CD4-positive, alpha-beta T cell treated with Interleukin-6 at 100 ng/mL for 8 hours (primary cell): ENCODE results near the gene THOC6.

Source experiments
- DNase-seq: peaks from one replicate; pipeline ENCODE4 v3.0.0-alpha.2; 2020; ENCODE audit warnings: mixed read lengths, low spot score

Gene THOC6

GRCh38 chr16:3015865-3016521 lies 7.8 kb upstream of the THOC6 start:
- no peak for DNase-seq

GRCh38 chr16:3017344-3017743 lies 6.5 kb upstream of the THOC6 start:
- DNase-seq, result no peak

DNA sequence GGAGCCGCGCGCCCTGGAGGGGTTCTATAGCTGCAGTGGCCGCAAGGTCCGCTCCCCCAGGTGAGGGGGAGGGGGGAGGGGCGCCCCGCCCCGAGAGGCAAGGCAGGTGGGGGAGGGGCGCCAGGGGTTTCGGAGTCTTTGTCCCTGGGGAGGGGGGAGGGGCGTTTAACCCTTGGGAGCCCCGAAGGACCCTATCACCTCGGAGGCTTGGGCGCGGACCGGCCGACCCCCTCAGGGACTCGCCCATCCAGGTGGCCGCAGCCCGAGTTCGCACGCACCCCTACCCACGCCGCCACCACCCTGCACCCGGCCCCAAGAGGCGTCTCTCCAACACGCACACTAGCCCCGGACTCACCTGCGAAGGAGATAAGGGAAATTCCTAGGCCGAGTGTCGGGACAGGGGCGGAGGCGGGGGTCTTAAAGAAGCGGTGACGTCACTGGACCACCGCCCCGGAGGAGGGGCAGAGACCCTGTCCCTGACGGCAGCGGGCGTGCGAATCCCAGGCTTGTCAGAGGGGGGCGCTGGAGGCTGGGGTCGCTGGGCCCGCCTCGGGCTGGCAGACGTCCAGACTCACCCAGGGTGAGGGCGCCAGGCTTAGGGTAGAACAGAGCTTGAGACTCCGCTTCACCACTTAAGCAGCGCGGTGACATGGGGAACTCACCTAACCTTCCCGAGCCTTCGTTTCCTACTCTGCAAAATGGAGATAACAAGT lies 5.9 kb upstream of the THOC6 start, which contains the start of gene CLDN6:
TSS of gene CLDN6 (minus strand) at position 390 of the 713 bp plus-strand sequence. CDS start 2,162 bp downstream, outside the sequence.
- DNase-seq, result no peak

GRCh38 chr16:3019594-3020246 lies 4.1 kb upstream of the THOC6 start:
- no peak for DNase-seq

- DNase-seq, result peak; percentile 66
These were observed 3.6 kb upstream of the THOC6 start, which contains the start of gene TNFRSF12A for GRCh38 chr16:3020247-3020603. TSS of gene TNFRSF12A (plus strand) at chr16:3020368. CDS start at chr16:3020398, 30 bp downstream.

GRCh38 chr16:3020604-3021448 lies 3.0 kb upstream of the THOC6 start:
- DNase-seq, result peak; percentile 59

- peak; percentile 59 for DNase-seq
These were observed 2.2 kb upstream of the THOC6 start for GRCh38 chr16:3021449-3022207.

GRCh38 chr16:3022208-3022683 lies 1.6 kb upstream of the THOC6 start:
- peak; percentile 74 for DNase-seq

DNA sequence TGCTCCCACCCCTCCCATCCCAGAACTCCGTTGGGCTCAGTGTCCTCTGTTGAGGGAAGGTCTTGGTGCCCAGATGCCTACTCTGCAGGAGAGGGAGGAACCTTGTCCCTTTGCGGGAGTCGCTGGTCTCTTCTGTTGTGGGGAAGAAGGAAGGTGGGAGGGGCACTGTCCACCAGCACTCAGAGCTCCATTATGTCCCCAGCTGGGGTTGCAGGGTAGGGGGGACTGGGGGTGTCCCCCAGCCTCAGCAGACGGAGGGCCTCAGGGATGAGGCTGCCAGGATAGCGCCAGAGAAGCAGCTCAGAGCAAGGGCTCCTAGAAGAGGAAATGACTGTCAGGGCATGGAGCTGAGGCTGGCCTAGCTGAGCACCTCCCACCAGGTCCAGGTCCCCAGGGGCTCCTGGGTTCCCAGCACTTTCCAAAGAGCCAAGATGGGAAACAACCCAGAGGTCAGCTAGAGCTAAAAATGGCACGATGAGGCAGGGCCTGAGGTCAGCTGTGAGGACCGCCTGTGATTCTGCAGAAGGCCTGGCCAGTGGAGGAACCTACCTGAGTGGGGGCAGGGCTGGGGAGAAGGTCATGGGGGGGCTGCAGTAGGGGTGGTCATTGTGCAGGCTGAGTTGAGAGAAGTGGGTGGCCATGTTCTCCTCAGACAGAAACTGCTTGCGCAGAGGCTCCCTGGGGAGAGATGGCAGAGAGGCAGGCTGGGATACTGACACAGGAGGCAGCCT lies 986 bp upstream of the THOC6 start:
- DNase-seq, result no peak

DNA sequence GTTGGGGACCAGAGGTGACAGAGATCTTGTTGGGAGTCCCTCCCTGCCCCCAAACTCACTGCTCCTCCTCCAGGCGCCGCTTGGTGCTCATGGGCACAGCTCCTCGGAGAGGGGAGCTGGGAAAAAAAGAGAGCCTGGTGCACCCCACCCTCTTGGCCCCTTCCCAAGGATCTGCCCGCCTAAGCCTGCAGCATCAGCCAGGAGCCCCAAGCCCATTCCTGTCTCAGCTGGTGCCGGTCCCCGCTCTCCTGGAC lies 493 bp upstream of the THOC6 start:
- DNase-seq, result no peak

DNA sequence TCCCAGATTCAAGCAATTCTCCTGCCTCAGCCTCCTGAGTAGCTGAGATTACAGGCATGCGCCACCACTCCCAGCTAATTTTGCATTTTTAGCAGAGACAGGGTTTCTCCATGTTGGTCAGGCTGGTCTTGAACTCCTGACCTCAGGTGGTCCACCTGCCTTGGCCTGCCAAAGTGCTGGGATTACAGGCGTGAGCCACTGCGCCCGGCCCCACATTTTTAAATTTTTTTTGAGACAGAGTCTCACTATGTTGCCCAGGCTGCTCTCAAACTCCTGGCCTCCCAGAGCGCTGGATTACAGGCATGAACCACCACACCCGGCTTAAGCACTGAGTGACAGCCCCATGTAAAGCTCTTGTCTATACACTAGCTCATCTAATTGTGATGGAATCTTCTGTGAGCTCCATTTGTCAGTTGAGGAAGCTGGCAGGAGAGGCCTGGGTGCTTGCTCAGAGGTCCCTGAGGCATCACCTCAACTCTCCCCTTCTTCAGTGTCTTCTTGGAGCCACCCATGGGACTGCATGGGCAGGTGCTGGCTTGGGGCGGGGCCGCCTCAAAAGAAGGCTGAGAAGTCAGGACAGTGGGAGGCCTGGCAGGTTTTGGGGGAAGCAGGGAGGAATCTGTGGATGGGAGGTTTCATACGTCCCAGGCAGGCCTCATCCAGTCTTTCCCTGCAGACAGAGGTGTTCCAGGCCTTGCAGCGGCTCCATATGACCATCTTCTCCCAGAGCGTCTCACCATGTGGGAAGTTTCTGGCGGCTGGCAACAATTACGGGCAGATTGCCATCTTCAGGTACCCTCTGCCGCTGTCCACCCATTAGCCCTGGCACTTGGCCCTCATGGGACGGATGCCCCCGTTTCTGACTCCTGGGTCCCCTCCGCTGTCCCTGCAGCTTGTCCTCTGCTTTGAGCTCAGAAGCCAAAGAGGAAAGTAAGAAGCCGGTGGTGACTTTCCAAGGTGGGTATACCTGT lies 1.5 kb downstream of the THOC6 start:
- no peak for DNase-seq

- DNase-seq, result no peak
These were observed 2.2 kb downstream of the THOC6 start for GRCh38 chr16:3026003-3026378.

GRCh38 chr16:3026609-3027488 lies 3.0 kb downstream of the THOC6 start:
- no peak for DNase-seq

DNA sequence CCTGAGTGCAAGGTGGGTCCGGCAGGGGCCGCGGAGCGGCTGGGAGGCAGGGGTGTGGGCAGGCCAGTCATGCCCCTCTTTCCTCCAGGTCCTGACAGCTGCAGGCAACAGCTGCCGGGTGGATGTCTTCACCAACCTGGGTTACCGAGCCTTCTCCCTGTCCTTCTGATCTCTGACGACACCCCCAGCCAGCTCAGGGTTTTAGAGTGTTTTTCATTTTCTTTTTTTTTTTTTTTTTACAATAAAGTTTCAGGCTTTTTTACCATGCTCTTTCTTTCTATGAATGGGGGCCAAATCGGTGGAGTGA lies 3.6 kb downstream of the THOC6 start:
- DNase-seq, result no peak

GRCh38 chr16:3027983-3028715 lies 4.3 kb downstream of the THOC6 start:
- peak; percentile 87 for DNase-seq

DNA sequence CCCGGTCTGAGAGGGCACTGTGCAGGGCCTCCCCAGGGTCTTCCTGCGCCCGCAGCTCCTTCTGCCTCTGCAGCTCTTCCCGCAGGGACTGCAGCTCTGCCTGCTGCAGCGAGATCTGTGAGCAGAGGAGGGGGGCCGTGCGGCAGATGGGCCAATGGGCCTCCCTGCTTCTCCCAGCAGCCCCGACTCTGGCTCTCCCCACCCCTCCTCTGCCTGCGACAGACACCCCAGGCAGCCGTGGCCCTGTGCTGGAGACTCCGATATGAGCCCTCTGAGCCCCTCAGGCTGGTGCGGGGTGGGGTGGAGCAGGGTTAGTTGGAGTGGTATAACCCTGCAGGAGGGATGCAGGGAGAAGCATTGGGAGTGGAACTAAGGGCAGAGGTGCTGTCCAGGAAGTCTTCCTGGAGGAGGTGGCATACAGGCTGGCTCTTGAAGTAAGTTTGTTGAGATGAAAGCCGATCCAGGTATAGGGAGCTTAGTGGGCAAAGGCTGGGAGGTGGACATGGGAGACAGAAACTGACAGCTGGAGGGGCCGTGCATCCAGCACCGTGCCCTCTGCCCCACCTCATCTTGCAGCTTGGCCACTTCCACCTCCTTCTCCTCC lies 5.0 kb downstream of the THOC6 start:
- DNase-seq, result no peak

DNA sequence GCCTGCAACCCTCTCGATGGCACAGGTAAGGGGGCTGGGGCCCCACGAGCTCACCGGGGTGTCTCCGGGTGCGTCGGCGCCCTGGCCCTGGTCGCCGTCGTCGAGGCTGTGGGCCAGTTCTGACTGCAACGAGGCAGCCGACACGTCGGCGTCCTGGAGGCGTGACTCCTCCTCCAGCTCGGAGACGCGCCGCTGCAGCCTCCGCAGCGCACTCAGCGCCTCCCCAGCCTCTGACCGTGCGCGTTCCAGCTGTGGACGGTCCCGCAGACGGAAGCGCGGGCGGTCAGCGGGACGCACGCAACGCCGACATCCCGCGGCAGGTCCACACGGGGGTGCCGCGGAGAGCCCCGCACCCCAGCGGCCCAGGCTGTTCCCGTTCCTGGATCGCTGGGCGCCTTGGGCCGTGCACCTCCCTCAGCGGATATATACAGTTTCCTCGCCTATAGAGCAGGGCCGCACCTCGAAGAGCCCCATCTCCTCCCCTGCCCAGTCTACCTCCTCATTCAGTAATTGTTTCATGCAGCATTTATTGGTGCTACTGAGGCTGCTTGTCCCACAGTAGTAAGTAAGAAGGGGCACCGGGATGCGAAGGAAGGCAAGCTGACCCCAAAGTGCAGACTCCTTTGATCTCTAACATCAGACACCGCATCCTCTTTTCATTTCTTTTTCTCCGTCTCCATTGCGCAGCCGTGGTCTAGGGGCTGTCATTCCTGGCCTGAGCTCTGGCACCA lies 5.8 kb downstream of the THOC6 start:
- DNase-seq, result no peak
